Neutrophil (primary cell): ENCODE data around the gene KLF4.

ENCODE experiments used
- H3K27ac ChIP-seq: fragments of 200-600 bp; sonication (generic); 2 replicates; pipeline ENCODE4 v1.5.1; 2016; ENCODE audit warnings: mild to moderate bottlenecking, moderate library complexity
- H3K27me3 ChIP-seq: fragments of 200-600 bp; sonication (generic); 2 replicates; pipeline ENCODE4 v1.6.0; 2016; ENCODE audit warnings: mild to moderate bottlenecking
- H3K36me3 ChIP-seq: fragments of 200-600 bp; sonication (generic); 2 replicates; pipeline ENCODE4 v1.5.1; 2017
- H3K4me1 ChIP-seq, 2 experiments: fragments of 200-600 bp in 1 of 2; sonication (generic) in 1 of 2; 1 replicate in 1 of 2; 2 replicates in 1 of 2; pipeline versions ENCODE4 v1.5.1 to v1.6.1; 2013 to 2016; ENCODE audit warnings: low read depth in 1 of 2, low read length in 1 of 2, mild to moderate bottlenecking in 1 of 2, moderate library complexity in 1 of 2; ENCODE audit not compliant: control insufficient read depth in 1 of 2, insufficient read depth in 1 of 2
- H3K4me3 ChIP-seq, 2 experiments: fragments of 200-600 bp in 1 of 2; sonication (generic) in 1 of 2; 1 replicate in 1 of 2; 2 replicates in 1 of 2; pipeline ENCODE4 v1.5.1; 2013 to 2016; ENCODE audit warnings: low read depth in 1 of 2, low read length in 1 of 2, mild to moderate bottlenecking in 1 of 2, moderate library complexity in 1 of 2
- H3K9me3 ChIP-seq: fragments of 200-600 bp; sonication (generic); 2 replicates; pipeline ENCODE4 v1.5.1; 2016
- TF ChIP-seq, protein P1 (sequence below): fragments of 200-600 bp; sonication (generic); IDR thresholded peaks from 2 replicates; pipeline ENCODE4 v1.5.1; 2016; ENCODE audit warnings: antibody characterized with exemption

The KLF4 gene

GRCh38 chr9:107485458-107486043, 4.0 kb downstream of the KLF4 start:
- Histone ChIP-seq H3K27ac (no peak overlapping the region), H3K27me3 (peaks cover 58% of the 10 kb centered on the region), H3K36me3 (no peaks in the 10 kb centered on the region), H3K4me1 (peaks cover 32 to 37% of the 10 kb centered on the region in 2 experiments), H3K9me3 (no peaks in the 10 kb centered on the region), H3K4me3 (no peak overlapping the region)
- TF ChIP-seq, protein P1, sequence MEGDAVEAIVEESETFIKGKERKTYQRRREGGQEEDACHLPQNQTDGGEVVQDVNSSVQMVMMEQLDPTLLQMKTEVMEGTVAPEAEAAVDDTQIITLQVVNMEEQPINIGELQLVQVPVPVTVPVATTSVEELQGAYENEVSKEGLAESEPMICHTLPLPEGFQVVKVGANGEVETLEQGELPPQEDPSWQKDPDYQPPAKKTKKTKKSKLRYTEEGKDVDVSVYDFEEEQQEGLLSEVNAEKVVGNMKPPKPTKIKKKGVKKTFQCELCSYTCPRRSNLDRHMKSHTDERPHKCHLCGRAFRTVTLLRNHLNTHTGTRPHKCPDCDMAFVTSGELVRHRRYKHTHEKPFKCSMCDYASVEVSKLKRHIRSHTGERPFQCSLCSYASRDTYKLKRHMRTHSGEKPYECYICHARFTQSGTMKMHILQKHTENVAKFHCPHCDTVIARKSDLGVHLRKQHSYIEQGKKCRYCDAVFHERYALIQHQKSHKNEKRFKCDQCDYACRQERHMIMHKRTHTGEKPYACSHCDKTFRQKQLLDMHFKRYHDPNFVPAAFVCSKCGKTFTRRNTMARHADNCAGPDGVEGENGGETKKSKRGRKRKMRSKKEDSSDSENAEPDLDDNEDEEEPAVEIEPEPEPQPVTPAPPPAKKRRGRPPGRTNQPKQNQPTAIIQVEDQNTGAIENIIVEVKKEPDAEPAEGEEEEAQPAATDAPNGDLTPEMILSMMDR: no peak

GRCh38 chr9:107484117-107484723, 5.3 kb downstream of the KLF4 start:
- Histone ChIP-seq H3K27ac (no peak overlapping the region), H3K36me3 (no peaks in the 10 kb centered on the region), H3K27me3 (peaks cover 44% of the 10 kb centered on the region), H3K9me3 (no peaks in the 10 kb centered on the region), H3K4me3 (no peak overlapping the region), H3K4me1 (peaks cover 32 to 35% of the 10 kb centered on the region in 2 experiments)
- TF ChIP-seq, protein P1: no peak

GRCh38 chr9:107483666-107484065, 5.9 kb downstream of the KLF4 start:
- Histone ChIP-seq H3K4me1 (peaks cover 26 to 34% of the 10 kb centered on the region in 2 experiments), H3K27ac (no peak overlapping the region), H3K4me3 (no peak overlapping the region), H3K36me3 (no peaks in the 10 kb centered on the region), H3K9me3 (no peaks in the 10 kb centered on the region), H3K27me3 (peaks cover 39% of the 10 kb centered on the region)
- TF ChIP-seq, protein P1: no peak

DNA sequence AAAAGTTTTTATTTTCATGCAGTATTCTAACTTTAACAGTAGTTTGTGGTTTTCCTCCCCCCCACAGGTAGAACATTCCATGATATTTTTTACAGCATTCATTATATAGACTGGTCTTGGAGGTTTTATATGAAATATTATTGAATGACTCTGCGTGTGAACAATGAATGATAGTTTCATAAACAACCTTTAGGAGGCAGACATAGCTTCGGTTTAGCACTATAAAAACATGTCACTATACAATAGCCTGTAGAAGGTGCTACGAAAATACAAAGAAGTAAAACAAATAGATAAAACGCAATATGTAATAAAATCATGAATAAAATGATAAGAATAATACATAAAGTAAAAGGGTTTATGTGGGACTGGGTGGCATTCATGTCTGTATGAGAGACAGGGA, 8.5 kb downstream of the KLF4 start:
- Histone ChIP-seq H3K27me3 (peaks cover 12% of the 10 kb centered on the region), H3K4me3 (no peak overlapping the region), H3K9me3 (no peaks in the 10 kb centered on the region), H3K27ac (no peak overlapping the region), H3K4me1 (peaks cover 12 to 13% of the 10 kb centered on the region in 2 experiments), H3K36me3 (no peaks in the 10 kb centered on the region)
- TF ChIP-seq, protein P1: no peak

DNA sequence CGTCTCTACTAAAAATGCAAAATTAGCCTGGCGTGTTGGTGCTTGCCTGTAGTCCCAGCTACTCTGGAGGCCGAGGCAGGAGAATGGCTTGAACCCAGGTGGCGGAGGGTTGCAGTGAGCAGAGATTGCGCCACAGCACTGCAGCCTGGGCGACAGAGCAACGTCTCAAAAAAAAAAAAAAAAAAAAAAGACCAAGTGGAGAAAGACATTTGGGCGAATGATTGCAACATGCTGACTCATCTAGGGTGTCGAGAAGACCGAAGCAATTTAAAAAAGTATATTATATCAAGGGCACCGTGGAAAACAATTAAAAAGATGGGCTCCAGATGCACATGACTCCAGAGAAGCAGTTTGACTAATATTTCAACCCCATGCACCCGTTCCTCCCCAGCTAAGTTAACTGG, 9.2 kb downstream of the KLF4 start:
- H3K36me3 ChIP-seq: no peaks in the 10 kb centered on the region
- no peaks in the 10 kb centered on the region for H3K9me3 ChIP-seq
- no peak overlapping the region for H3K27ac ChIP-seq
- peak overlapping the region in 1 of 2 experiments; percentile 2 for H3K4me3 ChIP-seq
- TF ChIP-seq, protein P1: no peak
- H3K27me3 ChIP-seq: peaks cover 6% of the 10 kb centered on the region
- peaks cover 12 to 13% of the 10 kb centered on the region in 2 experiments for H3K4me1 ChIP-seq
